Globus pallidus (tissue), 1 donor: ENCODE data around the gene DOCK2.
"Not testable (repeated sequence)": the region's sequence is repeated elsewhere in the genome, so short reads cannot be mapped to it uniquely, and the experiment has no call there.

Source experiments
- DNase-seq: peaks from one replicate; pipeline ENCODE4 v3.0.0-alpha.2; 2015; ENCODE audit warnings: low spot score

The DOCK2 gene

DNA sequence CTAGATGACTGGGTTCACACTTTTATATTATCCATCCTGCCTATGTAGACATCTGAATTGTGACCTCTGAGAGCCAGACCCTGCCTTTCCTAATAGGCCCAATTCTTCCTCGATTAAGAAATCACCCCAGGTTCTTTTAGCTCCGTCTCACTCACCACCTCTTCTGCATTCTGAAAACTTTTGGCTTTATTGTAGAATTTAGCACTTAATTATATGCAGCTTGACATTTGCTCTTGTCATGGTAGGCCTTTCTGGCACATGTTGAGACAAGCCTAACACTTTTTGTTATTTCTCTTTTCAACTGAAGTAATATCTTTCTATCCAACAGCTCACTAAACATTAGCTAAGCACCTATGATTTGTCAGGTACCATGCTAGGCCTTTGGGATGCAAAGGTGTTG is 180.0 kb downstream of the DOCK2 start:
- DNase-seq: no peak

DNA sequence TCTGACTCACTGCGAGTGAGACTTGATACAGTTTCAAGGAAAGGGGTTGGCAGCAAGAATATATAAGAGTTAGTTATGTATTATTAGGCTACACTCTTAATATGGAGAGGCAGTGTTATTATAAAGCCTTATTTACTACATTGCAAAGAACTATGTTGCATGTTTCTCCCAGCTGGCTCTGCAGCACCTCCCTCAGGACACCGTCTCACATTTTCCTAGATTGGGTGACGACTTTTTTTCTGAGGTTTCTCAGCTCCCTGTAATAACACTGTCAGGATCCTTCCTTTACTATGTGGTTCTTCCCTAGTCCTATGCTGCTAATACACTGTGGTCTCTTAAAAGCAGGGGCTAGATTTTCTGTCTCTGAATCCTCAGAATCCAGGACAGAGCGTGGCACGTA is 189.5 kb downstream of the DOCK2 start:
- DNase-seq: no peak

DNA sequence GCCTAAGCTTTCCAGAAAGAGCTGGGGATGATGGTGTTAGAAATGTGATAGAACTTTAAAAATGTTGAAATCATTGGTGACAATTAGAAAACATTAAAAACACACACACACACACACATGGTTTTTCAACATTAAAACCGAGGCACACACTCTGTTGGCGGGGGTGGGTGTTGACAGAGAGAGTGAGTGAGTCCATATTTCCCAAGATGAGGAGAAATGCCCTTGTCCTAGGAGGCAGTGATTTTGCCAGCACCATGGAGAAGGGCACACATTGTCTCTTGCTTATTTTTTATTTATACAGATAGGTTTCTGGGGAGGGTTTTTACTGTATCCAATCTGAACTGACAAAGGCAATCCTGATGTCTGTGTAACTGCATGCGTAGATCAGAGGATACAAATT is 190.7 kb downstream of the DOCK2 start:
- DNase-seq: no peak

DNA sequence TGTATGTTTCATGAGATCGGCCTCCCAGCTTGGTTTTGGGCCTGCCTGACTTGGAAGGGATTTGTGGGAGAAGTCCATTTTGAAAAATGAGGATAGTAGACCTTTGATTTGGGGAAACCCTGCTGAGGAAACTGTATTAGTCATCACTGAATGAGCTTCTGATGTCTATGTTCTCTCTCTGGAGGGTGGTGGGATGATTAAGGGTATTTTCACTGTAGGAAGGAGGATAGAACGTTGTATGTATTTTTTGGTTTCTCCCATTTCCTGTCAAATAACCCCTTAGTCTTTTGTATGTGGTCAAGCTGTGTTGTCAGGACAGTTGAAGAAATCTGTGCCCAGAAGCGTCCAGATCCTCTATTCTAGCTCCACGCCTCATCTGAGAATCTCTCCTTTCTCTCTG is 191.3 kb downstream of the DOCK2 start:
- no peak for DNase-seq

DNA sequence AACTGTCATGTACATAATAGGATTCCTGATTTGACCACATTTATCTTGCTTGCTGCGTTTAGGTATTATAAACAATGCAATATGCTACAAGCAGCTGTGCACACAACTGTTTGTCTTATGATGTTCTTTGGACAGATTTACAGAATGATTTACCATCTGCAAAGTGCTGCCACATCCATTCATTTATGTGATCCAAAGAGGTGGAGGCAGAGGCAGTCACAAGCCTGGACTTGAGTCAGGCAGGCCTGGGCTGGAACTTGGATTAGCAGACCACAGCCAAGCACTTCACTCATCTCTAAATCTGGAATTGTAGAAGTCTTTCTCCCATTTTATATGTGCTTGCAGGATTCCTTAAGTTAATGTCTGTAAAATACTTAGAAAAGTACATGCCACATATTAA is 194.3 kb downstream of the DOCK2 start:
- DNase-seq: no peak

GRCh38 chr5:169832304-169832703 is 195.2 kb downstream of the DOCK2 start:
- DNase-seq: no peak

GRCh38 chr5:169832845-169833244 is 195.8 kb downstream of the DOCK2 start:
- no peak for DNase-seq

DNA sequence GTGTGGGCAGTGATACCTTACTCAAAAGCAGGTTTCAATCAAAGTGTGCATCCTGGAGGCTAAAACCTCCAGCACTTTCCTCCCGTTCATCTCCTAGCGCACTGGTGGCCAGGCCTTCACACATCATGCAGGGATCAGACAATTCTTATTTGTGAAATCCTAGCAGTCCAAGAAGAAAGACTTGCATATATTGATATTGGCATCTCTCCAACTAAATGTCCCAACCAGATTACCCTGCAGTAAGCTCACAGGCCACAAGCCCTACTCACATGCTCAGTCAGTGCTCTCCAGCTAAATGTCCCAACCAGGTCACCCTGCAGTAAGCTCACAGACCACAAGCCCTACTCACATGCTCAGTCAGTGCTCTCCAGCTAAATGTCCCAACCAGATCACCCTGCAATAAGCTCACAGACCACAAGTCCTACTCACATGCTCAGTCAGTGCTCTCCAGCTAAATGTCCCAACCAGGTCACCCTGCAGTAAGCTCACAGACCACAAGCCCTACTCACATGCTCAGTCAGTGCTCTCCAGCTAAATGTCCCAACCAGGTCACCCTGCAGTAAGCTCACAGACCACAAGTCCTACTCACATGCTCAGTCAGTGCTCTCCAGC is 196.7 kb downstream of the DOCK2 start:
- DNase-seq: not testable (repeated sequence)

DNA sequence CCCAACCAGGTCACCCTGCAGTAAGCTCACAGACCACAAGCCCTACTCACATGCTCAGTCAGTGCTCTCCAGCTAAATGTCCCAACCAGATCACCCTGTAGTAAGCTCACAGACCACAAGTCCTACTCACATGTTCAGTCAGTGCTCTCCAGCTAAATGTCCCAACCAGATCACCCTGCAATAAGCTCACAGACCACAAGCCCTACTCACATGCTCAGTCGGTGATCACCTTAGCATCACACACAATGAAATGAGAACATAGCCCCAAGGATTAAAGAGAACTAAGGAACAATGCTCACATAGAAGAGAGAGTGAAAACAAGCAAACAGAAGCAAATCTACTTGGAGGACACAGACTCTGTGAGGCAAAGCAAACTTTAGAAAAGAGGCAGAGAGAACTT is 197.5 kb downstream of the DOCK2 start:
- not testable (repeated sequence) for DNase-seq

GRCh38 chr5:169836835-169837536 is 199.9 kb downstream of the DOCK2 start:
- DNase-seq: no peak

DNA sequence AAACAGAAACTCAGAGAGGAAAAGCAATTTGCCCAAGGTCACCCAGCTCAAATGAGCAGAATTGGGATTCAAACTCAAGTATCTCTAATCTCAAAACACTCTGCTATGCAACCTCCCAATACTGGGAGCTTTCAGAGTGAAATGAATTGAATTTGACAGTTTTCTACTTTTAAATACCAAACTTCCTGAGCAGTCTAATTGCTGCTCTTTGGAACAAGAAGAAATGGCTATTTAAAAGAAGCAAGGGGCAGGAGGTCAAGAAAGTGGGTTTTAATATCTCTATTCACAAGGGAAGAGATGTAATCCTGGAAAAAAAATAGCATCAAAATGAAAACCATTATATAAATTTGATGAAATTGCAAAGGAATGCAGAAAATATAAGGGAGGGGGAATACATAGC is 200.6 kb downstream of the DOCK2 start:
- DNase-seq: no peak

GRCh38 chr5:169838688-169839087 is 201.6 kb downstream of the DOCK2 start:
- no peak for DNase-seq

DNA sequence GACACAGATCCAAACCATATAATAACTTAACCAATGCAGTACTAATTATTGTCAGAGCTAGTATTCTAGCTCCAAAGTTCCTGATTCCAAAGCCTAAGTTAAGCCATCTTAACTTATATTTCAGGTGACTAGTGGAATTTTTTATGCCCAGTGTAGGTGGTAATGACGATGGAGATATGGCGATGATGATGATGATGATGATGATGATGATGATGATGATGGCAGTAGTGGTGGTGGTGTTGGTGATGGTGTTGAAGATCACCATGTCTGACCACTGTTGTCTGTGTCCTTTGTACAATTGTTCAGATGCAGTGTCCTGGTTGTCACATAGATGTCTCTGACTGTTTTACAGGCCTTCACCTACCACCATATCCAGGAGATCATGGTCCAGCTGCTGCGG is 203.3 kb downstream of the DOCK2 start:
- DNase-seq: no peak

GRCh38 chr5:169842699-169843098 is 205.6 kb downstream of the DOCK2 start:
- no peak for DNase-seq

GRCh38 chr5:169847519-169847918 is 210.4 kb downstream of the DOCK2 start:
- DNase-seq: no peak

DNA sequence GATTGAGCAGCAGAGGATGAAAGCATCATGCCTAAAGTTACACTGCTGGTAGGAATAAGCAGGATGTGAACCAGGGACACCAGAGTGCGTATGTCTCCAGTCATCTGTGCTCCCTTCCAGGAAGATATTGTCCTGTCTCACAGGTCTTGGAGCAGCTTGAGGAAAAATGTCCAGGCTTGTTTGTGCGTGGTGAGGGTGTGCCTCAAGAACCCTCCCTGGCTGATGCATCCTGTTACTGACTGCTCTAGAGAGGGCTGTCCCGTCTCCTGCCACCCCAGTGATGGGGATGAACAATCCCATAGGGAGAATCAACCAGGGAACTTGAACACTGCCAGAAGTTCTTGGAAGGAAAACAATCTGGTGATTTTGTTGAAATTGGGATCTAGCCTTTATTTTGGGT is 211.2 kb downstream of the DOCK2 start:
- DNase-seq: no peak

DNA sequence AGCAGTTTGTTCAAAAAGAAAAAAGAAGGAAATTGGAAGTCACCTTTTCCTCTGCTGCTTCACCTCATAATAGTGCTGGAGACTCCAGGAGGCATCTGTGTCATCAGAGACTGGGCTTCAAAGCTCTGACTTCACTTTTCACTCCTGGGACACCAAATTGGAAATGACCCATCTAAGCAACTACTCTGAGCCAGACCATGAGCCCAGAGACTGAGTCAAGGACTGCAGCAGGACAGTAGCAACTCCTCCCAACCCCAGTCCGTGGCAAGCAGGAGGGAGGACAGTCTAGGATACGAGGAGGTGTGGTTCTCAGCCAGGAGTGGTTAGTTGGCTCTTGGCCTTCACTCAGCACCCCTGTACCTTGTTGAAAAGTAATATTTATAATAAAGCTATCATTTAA is 211.7 kb downstream of the DOCK2 start:
- DNase-seq: no peak

GRCh38 chr5:169850409-169850808 is 213.3 kb downstream of the DOCK2 start:
- no peak for DNase-seq

- DNase-seq: no peak
These were observed 214.3 kb downstream of the DOCK2 start for GRCh38 chr5:169851321-169851850.

DNA sequence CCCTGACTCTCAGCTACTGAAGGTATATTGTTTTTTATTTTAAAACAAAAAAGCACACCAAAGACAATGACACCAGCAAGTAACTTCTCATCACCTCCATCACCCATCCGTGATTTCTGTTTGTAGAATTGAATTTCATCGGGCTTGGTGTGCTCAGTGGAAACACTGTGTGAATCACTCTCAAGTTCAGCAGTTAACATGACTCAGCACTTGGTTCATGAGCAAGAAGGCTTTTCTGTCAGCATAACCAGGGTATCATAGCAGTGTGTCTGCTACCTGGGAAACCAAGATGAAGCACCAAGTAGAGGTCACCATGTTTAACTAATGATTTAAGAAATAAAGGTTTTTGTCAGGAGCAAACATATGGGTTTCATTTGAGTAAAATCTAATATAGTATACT is 219.5 kb downstream of the DOCK2 start:
- DNase-seq: no peak

DNA sequence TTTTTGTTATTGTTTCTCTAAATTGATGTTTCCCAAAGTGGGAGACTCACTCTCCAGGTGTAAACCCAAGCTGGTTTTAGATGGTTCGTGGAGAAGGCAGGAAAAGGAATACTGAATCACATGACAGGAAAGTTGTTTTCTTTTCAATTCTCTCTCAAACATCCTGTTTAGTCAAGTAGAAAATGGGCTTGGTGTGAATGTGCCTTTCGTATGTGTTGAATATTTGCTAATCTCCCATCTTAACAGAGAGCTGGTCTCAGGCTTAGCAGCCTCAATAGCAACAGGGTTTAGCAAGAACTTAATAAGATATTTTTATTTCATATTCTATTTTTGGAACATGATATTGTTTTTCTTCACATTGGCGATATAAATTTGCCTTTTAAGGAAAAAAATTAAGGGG is 223.5 kb downstream of the DOCK2 start:
- no peak for DNase-seq

DNA sequence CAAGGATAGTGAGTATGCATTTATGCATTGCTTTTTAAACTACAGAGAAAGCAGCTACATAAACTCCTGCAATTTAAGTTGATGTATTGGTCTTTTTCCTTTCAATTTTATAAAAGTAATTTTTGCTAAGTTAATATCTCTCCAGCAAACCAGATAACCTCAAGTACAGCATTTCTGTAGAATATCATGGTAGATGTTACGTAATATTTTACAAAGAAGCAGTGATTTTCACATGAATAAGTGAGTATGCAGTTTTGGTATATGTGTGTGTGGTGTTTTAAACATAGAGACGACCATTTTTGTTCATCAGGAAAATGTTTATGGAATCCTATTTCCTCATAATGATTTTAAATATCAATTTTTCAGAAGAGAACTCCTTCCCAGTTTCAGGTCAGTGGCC is 224.4 kb downstream of the DOCK2 start:
- DNase-seq: no peak

DNA sequence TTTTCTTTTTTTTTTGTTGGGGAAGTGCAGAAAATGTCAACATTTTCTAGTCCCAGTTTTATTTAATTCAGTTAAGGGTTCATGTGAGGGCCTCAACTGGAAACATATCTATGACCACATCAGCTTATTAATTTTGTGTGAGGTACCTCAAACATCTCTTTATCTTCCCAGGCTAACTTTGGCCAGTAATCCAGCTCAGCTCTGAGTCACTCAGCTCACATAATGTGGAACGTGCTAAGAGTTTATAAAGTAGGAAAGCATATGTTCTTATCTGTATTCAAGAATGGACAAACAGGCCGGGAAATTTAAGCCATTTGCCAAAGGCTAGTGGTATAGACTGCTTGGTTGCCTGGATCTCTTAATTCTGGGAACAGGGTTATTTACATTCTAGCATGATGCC is 224.9 kb downstream of the DOCK2 start:
- no peak for DNase-seq

- no peak for DNase-seq
These were observed 225.3 kb downstream of the DOCK2 start for GRCh38 chr5:169862391-169862811.
